Measurements from ENCODE around the gene GRIK2.
"Not testable (repeated sequence)": the region's sequence is repeated elsewhere in the genome, so short reads cannot be mapped to it uniquely, and the experiment has no call there.

Gene GRIK2

DNA sequence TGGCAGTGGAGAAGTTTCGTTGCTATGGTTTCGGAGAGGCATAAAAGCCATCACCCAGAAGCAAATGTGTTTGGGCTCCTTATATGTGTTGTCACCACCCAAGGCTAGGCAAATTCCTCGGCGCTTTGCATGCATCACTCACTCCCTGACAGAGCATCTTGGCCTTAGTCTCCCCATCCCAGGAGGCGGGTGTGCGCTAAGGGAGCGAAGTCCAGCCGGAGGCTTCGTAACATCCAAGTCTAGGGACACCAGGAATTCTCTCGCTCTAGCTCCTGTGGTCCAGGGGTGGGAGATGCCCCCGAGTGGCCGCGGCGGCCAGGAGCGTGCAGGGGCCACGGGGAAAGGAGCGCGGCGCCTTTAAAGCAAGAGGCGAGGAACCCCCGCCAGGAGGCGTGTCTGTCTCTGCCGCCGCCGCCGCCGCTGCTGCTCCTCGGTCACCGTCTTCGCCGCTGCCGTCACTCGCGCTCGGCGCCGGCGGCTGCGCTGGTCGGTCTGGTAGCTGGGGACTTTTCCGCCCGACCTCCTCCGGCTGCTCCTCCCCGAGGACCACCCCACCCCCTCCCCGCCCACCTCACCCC is at the start of gene GRIK2:
TSS of gene GRIK2 (plus strand) at position 458 of the 578 bp plus-strand sequence.
- peak; percentile 47 to 55 for DNase-seq

DNA sequence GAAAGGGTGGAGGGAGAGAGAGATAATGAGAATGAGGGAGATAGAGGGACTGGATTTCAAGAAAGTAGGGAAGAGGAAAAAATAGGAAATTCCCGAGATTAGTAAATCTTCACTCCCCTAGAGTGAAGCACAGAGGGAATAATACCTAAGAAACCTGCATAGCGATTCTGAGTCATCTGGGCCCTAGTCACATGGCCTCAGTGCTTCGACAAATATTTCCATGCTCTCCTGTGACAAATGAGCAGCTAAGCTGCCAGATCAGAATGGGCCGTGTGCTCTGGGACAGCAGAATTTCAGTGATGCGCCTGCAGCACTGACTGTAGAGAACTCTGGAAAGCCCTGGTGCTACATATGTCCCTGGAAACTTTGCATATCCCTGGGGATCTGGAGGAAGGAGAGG is 48.6 kb upstream of the GRIK2 start:
- DNase-seq, result no peak

DNA sequence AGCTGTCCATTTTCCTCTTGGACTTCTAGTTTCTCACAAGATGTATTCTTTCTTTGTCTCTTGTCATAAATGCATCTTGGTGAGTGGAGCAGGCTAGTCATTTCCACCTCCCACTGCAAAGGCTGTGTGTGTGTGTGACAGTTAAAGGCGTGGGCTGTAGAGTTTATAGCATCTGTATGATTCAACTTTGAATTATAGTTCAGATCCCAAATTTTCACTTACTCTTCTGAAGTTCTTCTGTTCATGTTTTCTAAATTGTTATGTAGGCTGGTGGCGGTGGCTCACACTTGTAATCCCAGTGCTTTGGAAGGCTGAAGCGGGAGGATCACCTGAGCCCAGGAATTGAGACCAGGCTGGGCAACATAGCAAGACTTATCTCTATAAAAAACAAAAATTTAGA is 44.7 kb upstream of the GRIK2 start:
- no peak for DNase-seq

DNA sequence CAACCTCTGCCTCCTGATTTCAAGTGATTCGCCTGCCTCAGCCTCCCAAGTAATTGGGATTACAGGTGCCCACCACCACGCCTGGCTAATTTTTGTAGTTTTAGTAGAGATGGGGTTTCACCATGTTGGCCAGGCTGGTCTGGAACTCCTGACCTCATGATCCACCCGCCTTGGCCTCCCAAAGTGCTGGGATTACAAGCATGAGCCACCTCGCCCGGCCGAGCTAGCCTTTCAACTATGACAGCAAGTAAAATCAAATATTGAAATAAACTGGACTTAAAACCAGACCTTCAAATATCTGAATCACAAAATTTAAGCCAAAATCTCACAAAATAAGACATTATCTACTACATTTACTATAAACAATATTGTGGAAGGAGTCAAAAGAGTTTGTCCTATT is 42.9 kb upstream of the GRIK2 start:
- DNase-seq, result not testable (repeated sequence)

DNA sequence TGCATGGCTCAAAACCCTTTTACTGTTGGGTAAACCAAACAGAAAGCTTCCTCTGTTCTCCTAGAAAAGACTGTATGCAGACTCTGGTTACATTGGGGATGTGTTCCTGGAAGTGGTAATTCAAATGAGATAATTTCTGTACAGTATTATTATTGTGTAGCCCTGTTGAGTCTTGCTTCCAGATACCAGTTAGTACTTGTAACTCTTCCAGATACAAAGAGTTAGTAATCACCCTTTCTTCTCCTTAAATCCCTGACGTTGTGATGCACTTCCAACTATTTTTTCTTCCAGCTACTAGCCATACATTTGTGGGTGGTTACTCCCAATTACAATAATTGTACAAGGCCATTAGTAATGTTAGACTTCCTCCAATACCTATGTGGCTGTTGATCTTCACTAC is 42.3 kb upstream of the GRIK2 start:
- DNase-seq, result no peak

DNA sequence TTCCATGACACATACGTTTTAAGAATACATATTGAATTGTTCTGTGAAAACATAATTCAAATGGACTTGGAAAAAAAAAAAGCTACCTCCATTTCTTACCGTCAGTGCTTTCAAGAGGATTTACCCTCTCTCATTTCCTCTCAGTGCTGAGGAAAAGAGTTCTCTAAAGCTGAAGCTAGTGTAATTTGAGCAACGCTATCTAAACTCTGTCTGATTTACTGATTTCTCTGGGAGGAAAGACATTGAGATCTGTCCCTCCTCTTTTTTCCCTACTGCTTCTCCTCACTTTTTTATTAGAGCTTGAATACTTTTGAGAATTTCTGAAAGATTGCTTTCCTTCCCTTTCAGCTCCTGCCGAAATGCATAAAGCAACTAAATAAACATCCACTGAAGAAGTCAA is 41.2 kb upstream of the GRIK2 start:
- DNase-seq, result no peak

DNA sequence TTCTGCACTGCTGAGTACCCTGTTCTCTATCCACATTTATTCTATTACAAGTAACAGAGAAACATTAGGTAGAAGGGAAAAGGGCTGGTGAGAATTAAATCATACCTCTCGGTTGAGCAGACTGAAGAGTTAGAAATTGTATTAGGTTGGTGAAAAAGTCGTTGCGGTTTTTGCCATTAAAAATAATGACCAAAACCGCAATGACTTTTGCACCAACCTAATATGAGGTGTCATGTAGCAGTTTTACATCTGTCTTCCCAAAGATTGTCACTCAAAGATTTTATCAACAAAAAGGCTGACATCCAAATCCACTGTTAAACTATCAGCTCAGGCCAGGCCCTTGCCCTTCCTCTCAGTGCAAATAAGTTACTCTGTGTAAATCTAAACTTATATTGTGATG is 28.3 kb upstream of the GRIK2 start:
- DNase-seq, result no peak

DNA sequence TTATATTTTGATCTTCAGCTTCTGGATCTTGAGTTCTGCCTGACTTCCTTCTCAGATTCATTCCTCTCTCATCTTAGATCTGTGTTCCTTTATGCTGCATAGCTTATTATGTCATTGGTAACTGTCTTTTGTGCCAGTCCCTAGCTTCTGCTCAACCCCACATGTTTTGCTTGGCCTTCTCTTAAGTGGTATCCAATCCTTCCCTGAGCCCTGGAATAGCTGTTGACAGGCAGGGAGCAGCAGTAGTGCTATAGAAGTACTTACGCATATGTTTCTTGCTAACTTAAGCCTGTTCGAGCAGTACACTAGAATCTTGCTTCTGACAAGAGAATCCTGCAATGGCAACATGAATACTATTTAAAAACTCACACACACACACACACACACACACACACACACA is 13.6 kb upstream of the GRIK2 start:
- DNase-seq, result no peak

DNA sequence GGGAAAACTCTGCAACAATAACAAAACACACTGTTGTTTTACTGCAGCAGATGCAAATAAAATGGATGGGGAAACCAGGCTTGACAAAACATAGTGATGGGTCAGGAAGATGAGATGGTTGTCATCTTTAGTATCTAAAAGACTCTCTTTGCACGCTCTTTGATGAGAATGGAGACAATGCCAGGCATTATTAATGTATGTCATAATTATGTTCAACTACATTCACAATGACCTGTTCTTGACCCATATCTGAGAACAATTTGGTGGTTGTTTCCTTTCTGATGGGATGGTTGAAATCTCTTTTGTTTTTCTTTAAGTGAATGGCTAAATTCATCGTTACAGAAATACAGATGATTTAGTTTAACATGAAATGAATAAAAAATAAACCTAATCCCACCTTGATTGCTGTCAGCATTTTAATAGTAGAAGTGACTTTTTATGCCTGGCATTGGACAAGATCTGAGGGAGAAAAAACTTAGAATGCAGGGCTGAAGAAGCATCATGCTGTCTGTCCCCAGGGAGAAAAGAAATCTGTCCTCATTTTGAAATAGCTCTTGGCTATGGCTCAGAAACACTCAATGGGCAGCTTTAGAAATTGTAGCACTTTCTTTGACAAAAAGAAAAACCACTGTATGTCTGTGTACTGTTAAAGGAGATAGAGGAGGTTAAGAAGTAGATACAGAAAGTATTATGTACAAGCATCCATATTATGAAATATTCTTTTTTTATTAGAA is 12.4 kb upstream of the GRIK2 start:
- no peak for DNase-seq

DNA sequence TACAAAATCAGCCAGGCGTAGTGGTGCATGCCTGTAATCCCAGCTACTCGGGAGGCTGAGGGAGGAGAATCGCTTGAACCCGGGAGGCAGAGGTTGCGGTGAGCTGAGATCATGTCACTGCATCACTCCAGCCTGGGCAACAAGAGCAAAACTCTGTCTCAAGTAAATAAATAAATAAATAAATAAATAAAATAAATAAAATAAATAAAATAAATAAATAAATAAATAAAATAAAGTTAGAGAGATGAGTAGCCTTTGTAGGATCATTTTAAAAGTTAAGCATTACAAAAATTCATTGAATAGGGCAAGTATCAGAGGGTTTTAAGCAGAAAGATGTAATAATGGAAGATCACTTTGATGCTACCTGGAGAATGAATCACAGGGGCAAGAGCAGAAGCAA is 9.8 kb upstream of the GRIK2 start:
- DNase-seq, result not testable (repeated sequence)

DNA sequence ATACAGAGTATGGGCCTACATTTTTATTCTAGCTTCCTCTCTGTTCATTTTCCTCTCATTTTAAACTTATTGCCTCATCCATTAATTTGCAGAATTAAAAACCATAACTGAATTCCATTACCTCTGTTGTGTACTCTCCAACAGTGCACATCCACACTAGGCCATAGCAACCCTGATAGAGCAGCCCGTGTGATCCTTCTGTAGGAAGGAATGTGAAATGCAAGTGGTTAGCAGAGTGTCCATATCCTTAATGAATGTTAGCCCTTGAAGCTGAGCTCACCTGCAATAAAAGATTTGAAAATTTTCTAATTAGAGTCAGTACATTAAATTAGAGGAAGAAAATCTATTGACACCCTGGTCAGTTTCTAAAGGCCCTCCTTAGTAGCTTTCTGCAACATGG is 6.5 kb upstream of the GRIK2 start:
- no peak for DNase-seq

DNA sequence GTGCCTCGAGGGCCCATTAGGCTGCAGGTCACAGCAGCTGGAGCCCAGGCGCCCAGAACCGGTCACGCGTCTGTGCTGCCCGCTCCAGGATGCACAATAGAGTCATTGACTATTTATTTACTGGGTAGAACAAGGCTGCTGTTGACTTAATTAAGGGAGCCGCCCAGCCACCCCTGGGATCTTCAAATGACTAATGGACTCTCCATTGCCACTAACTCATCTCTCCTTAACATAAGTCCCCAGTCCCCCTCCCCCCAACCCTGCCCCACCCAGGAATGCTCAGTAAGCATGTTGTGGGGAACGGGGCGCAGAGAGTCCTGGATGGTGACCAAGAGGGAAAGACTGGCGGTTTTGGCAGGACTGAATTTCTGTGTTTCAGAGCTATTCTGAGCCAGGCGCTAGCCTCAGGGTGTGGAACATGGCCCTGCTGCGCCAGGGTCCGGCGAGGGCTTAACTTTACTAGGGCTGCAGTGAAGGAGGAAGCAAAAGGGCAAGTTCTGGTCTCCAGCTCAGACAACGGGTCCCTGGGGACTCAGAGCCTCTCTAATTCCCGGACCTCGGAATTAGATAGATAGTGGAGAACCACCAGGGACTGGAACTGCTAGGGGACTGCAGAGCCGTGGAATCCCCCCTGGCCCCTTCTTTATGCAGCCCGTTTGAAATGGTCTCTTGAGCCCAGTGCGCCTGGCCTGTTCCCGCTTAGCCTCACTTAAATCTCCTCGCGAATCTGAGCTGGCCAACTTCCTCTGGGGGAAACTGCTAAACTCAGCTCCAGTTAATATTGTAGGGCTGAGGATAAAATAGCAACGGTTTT is 1.5 kb upstream of the GRIK2 start:
- no peak for DNase-seq

DNA sequence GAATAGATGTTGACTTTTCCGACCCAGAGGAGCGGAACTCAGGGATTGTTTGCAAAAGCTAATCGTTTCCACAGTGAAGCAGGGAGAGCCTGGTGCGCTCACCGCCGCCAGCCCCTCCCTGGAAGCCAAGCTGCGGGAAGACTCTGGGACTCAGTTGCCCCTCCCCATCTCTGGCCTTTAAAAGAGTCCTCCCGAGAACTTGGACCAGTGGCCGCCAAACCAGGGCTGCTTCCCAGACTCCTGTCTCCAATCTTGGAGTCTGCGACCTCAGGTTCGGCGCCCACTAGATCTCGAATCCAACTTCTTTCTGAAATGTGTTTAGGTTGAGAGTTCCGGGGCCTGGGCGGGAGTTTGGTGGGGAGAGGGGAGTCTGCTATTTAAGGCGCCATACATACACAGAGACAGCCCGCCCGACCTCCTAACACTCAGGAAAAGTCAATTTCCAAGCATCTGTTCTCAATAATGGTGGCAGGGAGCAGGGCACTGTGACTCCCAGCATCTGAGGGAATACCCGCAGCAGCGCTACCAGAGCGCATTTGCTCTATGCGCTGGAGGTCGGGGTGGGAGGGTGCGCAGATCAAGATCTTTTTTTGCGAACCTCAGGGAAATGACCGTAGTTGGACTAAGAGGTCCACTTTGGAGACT is 800 bp upstream of the GRIK2 start:
- no peak for DNase-seq

DNA sequence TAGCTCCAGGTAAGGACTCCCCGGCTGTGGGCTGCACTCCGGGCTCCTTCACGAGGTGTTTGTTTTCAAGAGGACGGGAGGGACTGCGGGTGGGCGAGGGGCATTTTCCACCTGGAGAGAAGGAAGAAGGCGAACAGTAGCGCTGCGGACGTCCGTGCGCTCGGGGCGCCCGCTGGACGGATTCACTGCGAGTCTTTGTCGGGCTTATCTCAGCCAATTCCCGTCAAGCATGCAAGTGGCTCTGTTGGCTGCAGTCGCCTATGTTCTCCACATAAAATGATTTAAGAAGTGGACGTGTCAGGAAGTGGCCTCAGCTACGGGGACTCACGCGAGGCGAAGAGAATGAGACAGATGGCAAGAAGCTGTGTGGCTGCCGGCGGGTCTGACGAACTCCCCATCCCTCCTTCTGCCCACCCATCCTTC is 332 bp downstream of the GRIK2 start:
- no peak for DNase-seq

DNA sequence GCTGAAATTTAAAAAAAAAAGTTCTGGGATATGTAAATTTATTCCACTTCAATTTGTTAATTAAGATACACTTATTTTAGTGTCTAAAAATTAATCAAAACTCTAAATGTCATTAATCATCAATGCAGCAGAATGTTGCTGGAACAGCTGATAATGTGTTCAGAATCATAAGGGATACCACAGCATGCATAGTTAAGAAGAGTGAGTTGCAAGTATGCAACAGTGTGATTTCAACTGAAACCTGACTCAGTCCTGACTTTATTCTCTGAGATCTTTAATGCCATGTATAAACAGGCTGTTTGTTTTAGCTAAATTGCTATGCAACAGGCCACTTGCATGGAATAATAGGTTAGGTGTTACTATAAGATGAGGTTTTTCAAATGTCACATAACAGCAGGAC is 1.4 kb downstream of the GRIK2 start:
- no peak for DNase-seq

DNA sequence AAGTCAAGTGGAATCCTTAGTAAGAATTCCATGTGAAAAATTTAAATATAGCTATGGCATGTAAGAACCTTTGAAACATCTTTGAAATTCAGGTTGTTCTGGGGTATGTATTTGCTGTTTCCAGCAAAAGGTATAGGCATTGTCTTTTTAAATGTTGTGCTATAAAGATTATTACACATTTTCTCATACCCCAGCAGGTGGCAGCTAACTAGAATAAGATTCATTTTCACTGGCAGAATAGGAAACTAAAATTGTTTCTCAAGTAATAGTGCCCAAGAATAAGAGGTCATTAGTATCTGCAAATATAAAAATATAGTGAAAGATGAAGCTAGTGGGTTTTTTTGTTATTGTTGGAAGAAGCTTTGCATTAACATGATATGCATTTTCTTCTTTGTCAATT is 1.8 kb downstream of the GRIK2 start:
- DNase-seq, result peak in 1 of 2 donors; percentile 28

DNA sequence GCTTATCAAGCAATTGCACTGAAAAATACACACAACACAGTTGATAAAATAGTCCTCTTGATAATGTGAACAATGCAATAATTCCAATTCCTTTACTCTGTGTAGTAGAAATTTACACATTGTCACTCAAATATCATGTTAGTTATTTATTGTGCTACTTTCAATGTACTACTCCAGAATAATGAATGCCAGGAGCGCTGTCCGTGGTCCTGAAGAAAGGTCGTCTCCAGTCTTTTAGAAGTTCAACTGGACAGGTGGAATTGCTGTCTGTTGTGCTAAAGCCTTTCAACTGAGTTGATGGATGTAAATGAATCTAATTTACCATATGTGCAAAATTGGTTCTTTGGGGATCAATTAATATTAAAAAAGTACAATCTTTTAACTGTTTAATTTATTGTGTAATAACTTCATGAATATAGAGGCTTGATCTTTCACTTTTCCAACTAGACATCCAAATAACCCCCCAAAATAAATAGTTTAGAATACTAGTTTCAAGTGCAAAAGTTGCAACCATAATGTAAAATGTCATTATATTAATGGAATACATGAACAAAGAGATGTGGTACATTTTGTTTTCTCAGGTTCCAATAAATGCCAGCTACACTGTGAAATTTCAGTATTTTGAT is 3.2 kb downstream of the GRIK2 start:
- DNase-seq, result no peak

DNA sequence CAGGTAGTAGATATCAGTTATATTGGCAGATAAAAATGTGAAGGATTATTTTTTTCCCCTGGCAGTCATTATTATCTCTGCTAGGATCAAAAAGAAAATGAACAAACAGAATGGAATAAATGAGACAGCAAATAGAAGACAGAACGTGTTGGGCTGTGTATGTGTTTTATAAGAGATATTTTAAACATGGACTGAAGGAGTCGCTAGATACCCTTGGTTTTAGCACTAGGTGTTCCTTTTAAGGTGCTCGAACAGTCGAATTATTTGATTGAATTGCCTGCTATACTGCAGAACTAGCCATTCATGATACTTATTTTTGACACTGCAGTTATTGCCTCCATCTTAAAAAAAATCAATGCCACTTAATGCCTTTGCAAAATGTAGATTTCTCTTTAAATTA is 3.7 kb downstream of the GRIK2 start:
- DNase-seq, result peak in 1 of 2 donors; percentile 35

DNA sequence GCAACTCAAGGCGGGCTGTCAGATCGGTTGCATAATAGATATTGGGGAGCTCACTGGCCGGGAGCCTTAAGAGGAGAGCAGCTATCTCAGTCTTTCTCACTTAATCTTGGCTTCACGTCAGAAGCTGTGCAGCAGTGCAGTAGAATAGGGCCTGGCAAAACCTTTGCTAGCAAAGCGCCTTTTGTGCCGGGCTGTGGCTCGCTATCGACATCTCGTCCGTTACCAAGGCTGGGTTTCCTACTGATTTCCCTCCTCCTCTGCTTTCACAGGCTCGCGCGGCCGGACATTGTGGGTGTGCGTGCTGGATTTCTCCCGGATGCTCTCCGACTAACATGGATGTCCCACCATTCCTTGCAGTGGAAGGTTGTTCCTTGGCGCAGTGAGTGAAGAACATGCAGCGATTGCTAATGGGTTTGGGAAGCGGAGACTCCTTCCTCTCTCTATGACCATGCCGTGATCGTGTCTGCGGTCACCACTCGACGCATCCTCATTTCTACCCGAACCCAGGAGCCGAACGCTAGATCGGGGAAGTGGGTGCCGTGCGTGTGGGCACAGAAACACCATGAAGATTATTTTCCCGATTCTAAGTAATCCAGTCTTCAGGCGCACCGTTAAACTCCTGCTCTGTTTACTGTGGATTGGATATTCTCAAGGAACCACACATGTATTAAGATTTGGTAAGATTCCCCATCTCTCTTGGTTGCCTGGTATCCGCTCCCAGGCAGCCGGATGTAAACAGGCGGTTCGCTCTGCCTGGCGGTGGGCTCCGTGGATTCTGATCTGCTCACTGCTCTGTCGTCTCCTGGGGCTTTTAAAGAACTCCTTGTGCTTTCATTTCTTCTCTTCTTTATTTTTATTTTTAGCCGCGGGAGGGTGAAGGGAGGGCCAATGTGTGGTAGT is 5.5 kb downstream of the GRIK2 start:
- no peak for DNase-seq

DNA sequence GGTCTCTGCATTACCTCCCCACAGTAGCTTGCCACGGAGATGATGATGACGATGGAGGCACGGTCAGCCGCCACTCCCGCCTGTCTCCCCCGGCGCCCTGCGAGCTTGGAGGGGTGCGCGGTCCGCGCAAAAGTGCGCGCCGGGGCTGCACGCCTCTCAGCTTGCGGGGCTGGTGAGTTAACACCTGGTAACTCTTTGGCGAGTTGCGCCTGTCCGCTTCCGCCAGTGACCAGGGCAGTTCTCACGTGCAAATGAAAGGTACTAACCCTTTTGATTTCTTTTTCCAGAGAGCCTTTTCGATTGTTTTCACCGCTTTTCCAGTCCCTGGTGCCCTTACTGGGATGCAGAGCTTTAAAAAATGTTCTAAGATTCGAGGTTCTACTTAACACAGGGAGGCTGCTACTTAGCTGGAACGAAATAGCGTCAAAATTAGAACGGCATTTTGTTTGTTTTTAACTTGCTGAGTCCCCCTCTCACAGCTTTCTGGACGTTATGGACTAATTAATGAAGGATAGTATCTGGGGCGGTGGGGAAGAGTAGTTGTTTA is 6.2 kb downstream of the GRIK2 start:
- no peak for DNase-seq

DNA sequence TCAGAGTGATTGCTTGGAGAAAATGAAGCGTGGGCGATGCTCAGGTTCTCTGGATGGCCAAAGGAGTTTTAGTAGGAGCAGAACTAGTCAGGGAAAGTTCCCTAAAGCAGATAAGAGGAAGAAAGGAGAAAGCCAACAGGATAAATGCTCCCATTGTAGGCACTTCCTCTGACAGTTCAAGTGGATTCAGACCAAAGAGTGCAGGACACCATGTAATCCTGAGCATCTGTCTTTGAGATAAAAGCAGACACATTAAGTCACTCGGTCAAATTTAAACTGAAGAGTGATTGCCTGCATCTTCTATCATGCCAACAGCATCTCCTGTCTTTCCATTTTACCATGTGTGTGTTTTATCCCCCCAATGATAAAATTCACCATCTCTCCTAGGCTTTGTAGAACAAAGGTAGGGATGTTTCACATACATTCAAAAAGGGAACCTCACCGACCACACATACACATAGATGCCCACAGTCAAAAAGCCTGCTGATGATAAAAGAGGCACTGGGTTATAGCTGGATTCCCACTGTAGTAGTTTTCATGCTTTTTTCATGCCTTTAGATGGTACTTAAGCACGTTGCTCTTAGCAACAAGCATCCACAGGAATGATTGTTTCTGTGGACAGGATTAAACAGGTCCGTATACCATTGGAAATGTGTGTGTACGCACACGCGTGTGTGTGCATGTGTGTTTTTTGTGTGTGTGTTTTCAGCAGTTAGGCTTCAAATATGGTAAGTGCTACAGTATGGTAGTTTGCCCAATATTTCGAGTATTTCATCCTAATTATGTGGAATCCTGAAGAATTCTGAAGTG is 7.0 kb downstream of the GRIK2 start:
- no peak for DNase-seq

Measured in hippocampal formation (tissue), 2 donors.